HepG2 (cell line): ENCODE measurements around the gene RSAD2. TPM values are rescaled to one million over a fixed set of nuclear protein-coding genes. Genes with fewer than 3 reads are reported as not detected.
A peak's percentile ranks its signal among the peaks of the same experiment; 100 is the strongest.

Source experiments
- ATF5 ChIP-seq: sonication (generic); formaldehyde crosslinking; IDR thresholded peaks from 2 replicates; pipeline ENCODE4 v1.4.0; 2020; ENCODE audit warnings: mild to moderate bottlenecking, low read depth, missing genetic modification reagents
- ATM ChIP-seq: fragments of 450-650 bp; IDR thresholded peaks from 2 replicates; pipeline ENCODE4 v1.7.1; 2017; ENCODE audit warnings: mild to moderate bottlenecking, borderline replicate concordance
- KDM6A ChIP-seq: IDR thresholded peaks from 2 replicates; pipeline ENCODE4 v1.6.1; 2016; ENCODE audit warnings: low read depth
- MAFG ChIP-seq: sonication (generic); formaldehyde crosslinking; IDR thresholded peaks from 2 replicates; pipeline ENCODE4 v1.5.1; 2020; ENCODE audit warnings: mild to moderate bottlenecking, missing genetic modification reagents
- PTBP1 ChIP-seq: fragments of 200-400 bp; formaldehyde crosslinking; IDR thresholded peaks from 2 replicates; pipeline ENCODE4 v1.6.1; 2018; ENCODE audit warnings: low read length, low read depth; ENCODE audit not compliant: poor library complexity, severe bottlenecking
- SNRNP70 ChIP-seq: fragments of 200-400 bp; formaldehyde crosslinking; IDR thresholded peaks from 2 replicates; pipeline ENCODE4 v1.6.1; 2017; ENCODE audit warnings: mild to moderate bottlenecking, low read depth, low read length, moderate library complexity
- STAT5B ChIP-seq: sonication (generic); formaldehyde crosslinking; IDR thresholded peaks from 2 replicates; pipeline ENCODE4 v1.4.0; 2020; ENCODE audit warnings: missing genetic modification reagents
- TRIM22 ChIP-seq: fragments of 450-650 bp; IDR thresholded peaks from 2 replicates; pipeline ENCODE4 v1.6.1; 2017
- ZBTB20 ChIP-seq: sonication (generic); formaldehyde crosslinking; IDR thresholded peaks from 2 replicates; pipeline ENCODE4 v1.8.1; 2023; ENCODE audit warnings: missing genetic modification reagents, low read depth, mild to moderate bottlenecking, borderline replicate concordance
- ZBTB49 ChIP-seq: sonication (generic); formaldehyde crosslinking; IDR thresholded peaks from 2 replicates; pipeline ENCODE4 v1.4.0; 2020; ENCODE audit warnings: missing genetic modification reagents, borderline replicate concordance
- ZBTB8A ChIP-seq: sonication (generic); formaldehyde crosslinking; IDR thresholded peaks from 2 replicates; pipeline ENCODE4 v1.4.0; 2020; ENCODE audit warnings: mild to moderate bottlenecking, low read depth, missing genetic modification reagents, borderline replicate concordance
- ZFP36L1 ChIP-seq: sonication (generic); formaldehyde crosslinking; IDR thresholded peaks from 2 replicates; pipeline ENCODE4 v1.8.0; 2022; ENCODE audit warnings: mild to moderate bottlenecking, missing genetic modification reagents, moderate library complexity
- ZNF501 ChIP-seq: sonication (generic); formaldehyde crosslinking; IDR thresholded peaks from 2 replicates; pipeline ENCODE4 v1.5.1; 2020; ENCODE audit warnings: mild to moderate bottlenecking, moderate library complexity, missing genetic modification reagents
- ZNF724P ChIP-seq: sonication (generic); formaldehyde crosslinking; IDR thresholded peaks from 2 replicates; pipeline ENCODE4 v1.8.0; 2022; ENCODE audit warnings: missing genetic modification reagents, borderline replicate concordance
- polyA plus RNA-seq, 8 experiments: library from polyadenylated mRNA; depleted of rRNA in 3 of 8; stranded (reverse) in 7 of 8; unstranded in 1 of 8; fragments of >200 nt; fragmentation: Illumina TruSeq in 4 of 8; extraction: Trizol in 4 of 8; gene quantifications; 2 replicates each; pipeline versions ENCODE4 v1.2.1 to v1.2.3, GENCODE V29; 2011 to 2016; ENCODE audit warnings: low read depth in 4 of 8, missing spikeins in 1 of 8, mixed read lengths in 1 of 8; ENCODE audit not compliant: insufficient read depth in 1 of 8
- total RNA-seq, 5 experiments: library from RNA; depleted of rRNA; stranded (reverse); fragments of >200 nt; fragmentation: Illumina TruSeq; extraction: Trizol; gene quantifications; 2 replicates each; pipeline ENCODE4 v1.2.3, GENCODE V29; 2016; ENCODE audit warnings: low read depth in 1 of 5
- TF ChIP-seq, protein P1 (sequence below), 2 experiments: fragments of 450-650 bp in 1 of 2; sonication (generic) in 1 of 2; formaldehyde crosslinking in 1 of 2; IDR thresholded peaks; 2 replicates each; pipeline versions ENCODE4 v1.6.1 to v1.8.0; 2016 to 2022; ENCODE audit warnings: antibody characterized with exemption in 1 of 2, mild to moderate bottlenecking in 1 of 2, missing genetic modification reagents in 1 of 2

RSAD2 gene
- total and polyA plus RNA-seq, 2 of the 13 experiments (the other 11 are each of a cell fraction or from before 2014, with no cell fraction given): 0.11 TPM; not detected in 1

DNA sequence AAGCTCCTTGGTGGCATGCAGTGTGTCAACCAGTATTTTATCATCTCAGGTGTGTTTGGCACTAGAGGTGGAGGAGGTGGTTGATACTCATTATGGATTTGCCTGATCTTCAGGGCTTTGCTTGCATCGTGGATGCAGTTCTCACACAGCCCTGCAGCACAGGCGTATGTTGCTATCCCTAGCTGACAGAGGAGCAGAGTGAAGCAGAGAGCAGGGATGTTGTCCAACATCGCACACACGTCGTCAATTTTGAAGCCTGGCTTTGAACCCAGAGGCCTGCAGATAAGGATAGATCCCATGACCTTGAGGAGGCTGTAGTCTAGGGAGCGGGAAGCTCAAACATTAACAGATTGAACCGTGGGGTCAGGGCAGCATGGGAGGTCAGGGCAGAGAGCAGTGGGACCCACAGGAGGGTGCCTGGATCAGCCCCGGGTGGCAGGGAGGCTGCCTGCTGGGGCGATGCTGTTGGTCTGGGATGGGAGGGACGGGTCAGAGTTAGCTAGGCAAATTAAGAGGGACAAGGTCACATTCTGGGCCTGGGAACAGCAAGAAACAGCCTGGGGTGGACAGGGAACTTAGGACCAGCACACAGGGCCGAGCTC, 43.8 kb downstream of the RSAD2 start (continued):
- TF ChIP-seq ZBTB49 (CRISPR knock-in tag) (no peak), ATF5 (CRISPR knock-in tag) (0 out of 2 replicates have a peak, but pooled peaks have one; percentile 34), KDM6A (peak; percentile 77), ZFP36L1 (CRISPR knock-in tag) (no peak; the same call in 1 of the 2 replicates), MAFG (CRISPR knock-in tag) (no peak), ZBTB20 (peak; percentile 85; the same call in 1 of the 2 replicates), SNRNP70 (no peak), ZBTB8A (CRISPR knock-in tag) (no peak), ATM (no peak), STAT5B (CRISPR knock-in tag) (no peak), PTBP1 (no peak), ZNF501 (CRISPR knock-in tag) (peak; percentile 90), TRIM22 (no peak), ZNF724P (CRISPR knock-in tag) (peak; percentile 54; the same call in 1 of the 2 replicates)
- TF ChIP-seq, protein P1, sequence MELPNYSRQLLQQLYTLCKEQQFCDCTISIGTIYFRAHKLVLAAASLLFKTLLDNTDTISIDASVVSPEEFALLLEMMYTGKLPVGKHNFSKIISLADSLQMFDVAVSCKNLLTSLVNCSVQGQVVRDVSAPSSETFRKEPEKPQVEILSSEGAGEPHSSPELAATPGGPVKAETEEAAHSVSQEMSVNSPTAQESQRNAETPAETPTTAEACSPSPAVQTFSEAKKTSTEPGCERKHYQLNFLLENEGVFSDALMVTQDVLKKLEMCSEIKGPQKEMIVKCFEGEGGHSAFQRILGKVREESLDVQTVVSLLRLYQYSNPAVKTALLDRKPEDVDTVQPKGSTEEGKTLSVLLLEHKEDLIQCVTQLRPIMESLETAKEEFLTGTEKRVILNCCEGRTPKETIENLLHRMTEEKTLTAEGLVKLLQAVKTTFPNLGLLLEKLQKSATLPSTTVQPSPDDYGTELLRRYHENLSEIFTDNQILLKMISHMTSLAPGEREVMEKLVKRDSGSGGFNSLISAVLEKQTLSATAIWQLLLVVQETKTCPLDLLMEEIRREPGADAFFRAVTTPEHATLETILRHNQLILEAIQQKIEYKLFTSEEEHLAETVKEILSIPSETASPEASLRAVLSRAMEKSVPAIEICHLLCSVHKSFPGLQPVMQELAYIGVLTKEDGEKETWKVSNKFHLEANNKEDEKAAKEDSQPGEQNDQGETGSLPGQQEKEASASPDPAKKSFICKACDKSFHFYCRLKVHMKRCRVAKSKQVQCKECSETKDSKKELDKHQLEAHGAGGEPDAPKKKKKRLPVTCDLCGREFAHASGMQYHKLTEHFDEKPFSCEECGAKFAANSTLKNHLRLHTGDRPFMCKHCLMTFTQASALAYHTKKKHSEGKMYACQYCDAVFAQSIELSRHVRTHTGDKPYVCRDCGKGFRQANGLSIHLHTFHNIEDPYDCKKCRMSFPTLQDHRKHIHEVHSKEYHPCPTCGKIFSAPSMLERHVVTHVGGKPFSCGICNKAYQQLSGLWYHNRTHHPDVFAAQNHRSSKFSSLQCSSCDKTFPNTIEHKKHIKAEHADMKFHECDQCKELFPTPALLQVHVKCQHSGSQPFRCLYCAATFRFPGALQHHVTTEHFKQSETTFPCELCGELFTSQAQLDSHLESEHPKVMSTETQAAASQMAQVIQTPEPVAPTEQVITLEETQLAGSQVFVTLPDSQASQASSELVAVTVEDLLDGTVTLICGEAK (IDR thresholded peaks at IDR 0.05): no peak
- TF ChIP-seq, protein P1 (CRISPR knock-in tag; IDR thresholded peaks at IDR 0.05): peak; percentile 77; the same call in 1 of the 2 replicates
